IMR-90 (cell line): ENCODE measurements around the gene RAD51B. TPM values are rescaled to one million over a fixed set of nuclear protein-coding genes. Genes with fewer than 3 reads are reported as not detected.

Experiments used
- ATAC-seq: fragments of 200-7000 bp; cut with Tn5 transposase; 2 replicates; pipeline ENCODE4 v1.9.1; 2020; ENCODE audit warnings: low read depth, mild to moderate bottlenecking, moderate library complexity
- BruUV-seq: library from RNA; stranded (reverse); fragments of 400-500 nt; replicated peaks from 2 replicates; lab custom pipeline; 2021; lab: Mats Ljungman, UMichigan
- CTCF ChIA-PET: fragments of 300-600 bp; formaldehyde crosslinking; extraction: SDS; loops from one replicate; lab custom pipeline; 2021; ENCODE audit warnings: antibody characterized with exemption; lab: Yijun Ruan, JAX
- POLR2A ChIA-PET: fragments of 300-600 bp; sonication (Branson Sonifier 250); formaldehyde crosslinking; loops from one replicate; lab custom pipeline; 2022; ENCODE audit warnings: antibody characterized with exemption; ENCODE audit not compliant: unreplicated experiment; lab: Charles Lee
- DNase-seq: peaks from one replicate; pipeline ENCODE4 v3.0.0; 2013
- H2AFZ ChIP-seq: replicated peaks from 2 replicates; pipeline ENCODE3; 2013; ENCODE audit warnings: low read length, mild to moderate bottlenecking; ENCODE audit not compliant: poor library complexity
- H2AK5ac ChIP-seq: 2 replicates; pipeline ENCODE4 v1.6.1; 2013; ENCODE audit warnings: low read depth, low read length, inconsistent platforms
- H2AK9ac ChIP-seq: replicated peaks from 2 replicates; pipeline ENCODE3; 2013; ENCODE audit warnings: mild to moderate bottlenecking, low read depth, low read length, moderate library complexity; ENCODE audit not compliant: poor library complexity
- H2BK120ac ChIP-seq: 2 replicates; pipeline ENCODE4 v1.6.1; 2013; ENCODE audit warnings: low read depth, low read length, inconsistent platforms
- H2BK15ac ChIP-seq: 3 replicates; pipeline ENCODE4 v1.6.1; 2013; ENCODE audit warnings: low read depth, low read length, inconsistent platforms
- H2BK20ac ChIP-seq: 2 replicates; pipeline ENCODE4 v1.6.1; 2013; ENCODE audit warnings: low read depth, mild to moderate bottlenecking, inconsistent platforms, low read length, moderate library complexity
- H2BK5ac ChIP-seq: 2 replicates; pipeline ENCODE4 v1.6.1; 2013; ENCODE audit warnings: mild to moderate bottlenecking, low read depth, low read length, inconsistent platforms; ENCODE audit not compliant: poor library complexity, severe bottlenecking
- H3K14ac ChIP-seq: replicated peaks from 2 replicates; pipeline ENCODE4 v1.6.1; 2013; ENCODE audit warnings: low read depth, low read length, inconsistent platforms
- H3K18ac ChIP-seq: 2 replicates; pipeline ENCODE4 v1.6.1; 2013; ENCODE audit warnings: low read depth, low read length, control low read depth
- H3K23ac ChIP-seq: 2 replicates; pipeline ENCODE4 v1.6.1; 2013; ENCODE audit warnings: low read depth, low read length, inconsistent platforms
- H3K27ac ChIP-seq: 2 replicates; pipeline ENCODE4 v1.5.1; 2013; ENCODE audit warnings: mild to moderate bottlenecking, control low read depth, low read length; ENCODE audit not compliant: insufficient read depth
- H3K27me3 ChIP-seq: 2 replicates; pipeline ENCODE4 v1.6.1; 2013; ENCODE audit warnings: low read length; ENCODE audit not compliant: control insufficient read depth, insufficient read depth
- H3K36me3 ChIP-seq: 2 replicates; pipeline ENCODE4 v1.6.1; 2013; ENCODE audit warnings: low read length, mixed read lengths; ENCODE audit not compliant: control insufficient read depth, insufficient read depth
- H3K4ac ChIP-seq: 2 replicates; pipeline ENCODE4 v1.6.1; 2013; ENCODE audit warnings: low read depth, low read length, inconsistent platforms
- H3K4me1 ChIP-seq: 2 replicates; pipeline ENCODE4 v1.6.1; 2013; ENCODE audit warnings: low read length, mixed read lengths; ENCODE audit not compliant: control insufficient read depth, insufficient read depth
- H3K4me2 ChIP-seq: 2 replicates; pipeline ENCODE4 v1.6.1; 2013; ENCODE audit warnings: low read depth, mild to moderate bottlenecking, control low read depth, low read length, moderate library complexity
- H3K4me3 ChIP-seq: 2 replicates; pipeline ENCODE4 v1.5.1; 2013; ENCODE audit warnings: low read depth, mild to moderate bottlenecking, control low read depth, low read length, moderate library complexity; ENCODE audit not compliant: insufficient read depth
- H3K56ac ChIP-seq: 2 replicates; pipeline ENCODE4 v1.6.1; 2013; ENCODE audit warnings: low read length, inconsistent platforms; ENCODE audit not compliant: insufficient read depth; ENCODE audit errors: extremely low read depth
- H3K79me1 ChIP-seq, 2 experiments: 2 replicates each; pipeline ENCODE4 v1.6.1; 2013; ENCODE audit warnings: low read length in 2 of 2, inconsistent platforms in 1 of 2, low read depth in 1 of 2
- H3K9ac ChIP-seq: 2 replicates; pipeline ENCODE4 v1.6.1; 2013; ENCODE audit warnings: low read depth, low read length, control low read depth
- H3K9me1 ChIP-seq: 2 replicates; pipeline ENCODE4 v1.6.1; 2013; ENCODE audit warnings: low read length, inconsistent platforms; ENCODE audit not compliant: insufficient read depth
- H3K9me3 ChIP-seq: 2 replicates; pipeline ENCODE4 v1.6.1; 2013; ENCODE audit warnings: low read length; ENCODE audit not compliant: control insufficient read depth, insufficient read depth
- H4K20me1 ChIP-seq: 2 replicates; pipeline ENCODE4 v1.6.1; 2013; ENCODE audit warnings: low read length, inconsistent platforms; ENCODE audit not compliant: insufficient read depth
- H4K5ac ChIP-seq: 2 replicates; pipeline ENCODE4 v1.6.1; 2013; ENCODE audit warnings: mild to moderate bottlenecking, low read depth, low read length, control low read depth
- H4K8ac ChIP-seq, 2 experiments: 2 replicates each; pipeline ENCODE4 v1.6.1; 2013; ENCODE audit warnings: low read depth in 2 of 2, low read length in 2 of 2, control low read depth in 1 of 2, inconsistent platforms in 1 of 2
- H4K91ac ChIP-seq: 2 replicates; pipeline ENCODE4 v1.6.1; 2013; ENCODE audit warnings: low read depth, low read length, inconsistent platforms; ENCODE audit not compliant: insufficient read depth
- CEBPB ChIP-seq: IDR thresholded peaks from 2 replicates; pipeline ENCODE4 v1.6.1; 2012; ENCODE audit warnings: low read depth, low read length, improper control_type of control experiment
- CHD1 ChIP-seq: IDR thresholded peaks from 2 replicates; pipeline ENCODE4 v1.6.1; 2012; ENCODE audit warnings: low read depth, low read length, improper control_type of control experiment
- FOS ChIP-seq: fragments of 150-350 bp; IDR thresholded peaks from 2 replicates; pipeline ENCODE4 v1.6.1; 2016; ENCODE audit warnings: low read depth, low read length
- MAFK ChIP-seq: IDR thresholded peaks from 2 replicates; pipeline ENCODE4 v1.6.1; 2012; ENCODE audit warnings: low read depth, low read length, improper control_type of control experiment
- MAZ ChIP-seq: IDR thresholded peaks from 2 replicates; pipeline ENCODE4 v1.6.1; 2012; ENCODE audit warnings: low read depth, mild to moderate bottlenecking, low read length, improper control_type of control experiment, moderate library complexity, borderline replicate concordance
- MXI1 ChIP-seq: IDR thresholded peaks from 2 replicates; pipeline ENCODE4 v1.6.1; 2012; ENCODE audit warnings: low read depth, mild to moderate bottlenecking, low read length, moderate library complexity, borderline replicate concordance
- NFE2L2 ChIP-seq: fragments of 150-350 bp; IDR thresholded peaks from 2 replicates; pipeline ENCODE4 v1.6.1; 2016; ENCODE audit warnings: low read depth, mild to moderate bottlenecking, low read length
- POLR2A ChIP-seq: IDR thresholded peaks from 2 replicates; pipeline ENCODE4 v1.6.1; 2012; ENCODE audit warnings: mild to moderate bottlenecking, low read depth, low read length
- RCOR1 ChIP-seq: IDR thresholded peaks from 2 replicates; pipeline ENCODE4 v1.6.1; 2012; ENCODE audit warnings: mild to moderate bottlenecking, low read length, improper control_type of control experiment; ENCODE audit not compliant: insufficient replicate concordance
- RFX5 ChIP-seq: IDR thresholded peaks from 2 replicates; pipeline ENCODE4 v1.8.0; 2012; ENCODE audit warnings: low read depth, mild to moderate bottlenecking, low read length, moderate library complexity
- SMC3 ChIP-seq: fragments of 150-350 bp; IDR thresholded peaks from 2 replicates; pipeline ENCODE4 v1.6.1; 2016; ENCODE audit warnings: low read depth, mild to moderate bottlenecking, antibody characterized with exemption, low read length, moderate library complexity
- WGBS, 2 experiments: methylation state at CpG; one replicate each; pipeline versions ENCODE4 v1.1.5 to v1.1.7; 2013; ENCODE audit warnings: missing lambda C conversion rate in 2 of 2; ENCODE audit not compliant: insufficient read length in 1 of 2; ENCODE audit errors: extremely low coverage in 2 of 2; 5-methylcytosine and 5-hydroxymethylcytosine counted together
- dilution Hi-C: fragments of 300-500 bp; cut with HindIII; formaldehyde crosslinking; loops from one replicate; pipeline ENCODE4 v1.14.3; 2018; ENCODE audit warnings: low sequenced_read_pairs; ENCODE audit not compliant: unreplicated experiment
- in situ Hi-C: fragments of 300-500 bp; cut with MboI; formaldehyde crosslinking; loops from 3 replicates; pipeline ENCODE4 v1.14.3; 2019; ENCODE audit warnings: low sequenced_read_pairs, inconsistent platforms, mixed read lengths
- intact Hi-C: fragments of 100-400 bp; cut with micrococcal nuclease; formaldehyde crosslinking; loops from 2 replicates; pipeline ENCODE4 v1.10.0; 2022
- polyA plus RNA-seq, 3 experiments: library from polyadenylated mRNA; depleted of rRNA; stranded (reverse); fragments of >200 nt; gene quantifications; 2 replicates each; pipeline ENCODE4 v1.2.3, GENCODE V29; 2012; ENCODE audit warnings: low replicate concordance in 1 of 3
- total RNA-seq: library from RNA; depleted of rRNA; stranded (reverse); fragments of >200 nt; gene quantifications from 2 replicates; pipeline ENCODE4 v1.2.3, GENCODE V29; 2012
- TF ChIP-seq, protein P1 (sequence below): fragments of 150-350 bp; IDR thresholded peaks from 2 replicates; pipeline ENCODE4 v1.6.1; 2017; ENCODE audit warnings: mild to moderate bottlenecking, antibody characterized with exemption, low read length, low read depth

The RAD51B gene
- total and polyA plus RNA-seq, 2 of the 4 experiments (the other 2 are of a cell fraction): 5.1 to 18.8 TPM

DNA sequence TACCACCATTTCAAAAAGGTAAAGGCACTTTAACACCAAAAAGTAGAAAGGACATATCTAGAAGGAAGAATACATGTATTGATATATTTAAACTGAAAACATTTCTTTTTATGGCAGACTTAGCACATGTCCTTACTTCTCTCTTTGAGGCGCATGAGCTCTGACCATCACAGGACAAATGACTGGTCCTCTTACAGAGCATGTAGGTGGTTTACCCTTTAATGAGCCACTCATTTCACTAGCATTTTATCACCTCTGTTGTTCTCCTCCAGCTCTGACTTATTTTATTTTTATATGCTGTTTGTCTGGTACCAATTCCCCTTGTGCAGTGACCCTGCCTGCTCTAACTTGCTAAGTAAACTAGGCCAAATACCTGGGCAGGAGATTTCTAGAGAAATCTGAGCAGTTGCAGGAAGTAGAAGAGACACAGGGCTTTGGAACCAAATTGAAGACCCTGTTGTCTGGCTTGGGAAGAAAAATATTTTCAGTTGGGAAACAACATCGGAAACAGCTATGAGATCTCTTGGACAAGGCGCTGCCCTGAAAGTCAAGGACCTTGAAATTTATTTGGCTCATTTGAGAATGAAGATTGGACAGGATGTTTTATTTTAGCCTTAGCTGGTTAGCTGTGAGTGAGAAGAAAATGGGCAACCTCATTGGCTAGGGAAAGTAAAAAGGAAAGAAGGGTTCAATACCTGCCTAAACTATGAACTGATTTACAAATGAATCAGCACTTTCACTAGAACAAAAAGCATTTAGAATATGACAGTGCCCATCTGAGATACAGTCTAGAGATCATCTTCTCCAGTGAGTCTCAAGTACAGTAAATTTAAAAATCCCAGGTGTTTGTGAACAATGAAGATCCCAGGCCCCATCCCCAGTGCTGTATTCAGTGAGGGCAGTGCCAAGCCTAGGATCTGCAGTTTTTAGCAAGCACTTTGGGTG lies 598.9 kb downstream of the RAD51B start:
- Histone ChIP-seq H4K20me1 (no peaks in the 10 kb centered on the region), H3K36me3 (no peaks in the 10 kb centered on the region), H2BK20ac (no peak overlapping the region), H3K14ac (no peak overlapping the region), H3K4me2 (no peak overlapping the region), H3K56ac (no peak overlapping the region), H4K91ac (no peak overlapping the region), H3K27ac (no peak overlapping the region), H3K79me1 (no peaks in the 10 kb centered on the region), H2BK15ac (no peak overlapping the region), H3K9me3 (no peaks in the 10 kb centered on the region), H2BK5ac (no peak overlapping the region), H3K4ac (no peak overlapping the region), H2AFZ (no peak overlapping the region), H4K8ac (no peak overlapping the region), H3K18ac (no peak overlapping the region), H2AK9ac (no peak overlapping the region), H3K27me3 (no peaks in the 10 kb centered on the region), H3K9me1 (no peaks in the 10 kb centered on the region), H3K9ac (no peak overlapping the region), H3K4me3 (no peak overlapping the region), H2AK5ac (no peak overlapping the region), H3K23ac (no peak overlapping the region), H2BK120ac (no peak overlapping the region), H3K4me1 (no peaks in the 10 kb centered on the region; the same call in 1 of the 2 replicates), H4K5ac (no peak overlapping the region)
- ATAC-seq: no peak
- dilution Hi-C loops: no loop called here
- DNase-seq: no peak
- in situ Hi-C loops: no loop called here
- intact Hi-C loops: no loop called here
- no peak for TF ChIP-seq FOS
- TF ChIP-seq NFE2L2: no peak
- TF ChIP-seq POLR2A: no peak
- no peak for TF ChIP-seq MAFK
- TF ChIP-seq MXI1: no peak
- no peak for TF ChIP-seq SMC3
- TF ChIP-seq CEBPB: no peak
- TF ChIP-seq CHD1: no peak
- no peak for TF ChIP-seq RFX5
- TF ChIP-seq, protein P1, sequence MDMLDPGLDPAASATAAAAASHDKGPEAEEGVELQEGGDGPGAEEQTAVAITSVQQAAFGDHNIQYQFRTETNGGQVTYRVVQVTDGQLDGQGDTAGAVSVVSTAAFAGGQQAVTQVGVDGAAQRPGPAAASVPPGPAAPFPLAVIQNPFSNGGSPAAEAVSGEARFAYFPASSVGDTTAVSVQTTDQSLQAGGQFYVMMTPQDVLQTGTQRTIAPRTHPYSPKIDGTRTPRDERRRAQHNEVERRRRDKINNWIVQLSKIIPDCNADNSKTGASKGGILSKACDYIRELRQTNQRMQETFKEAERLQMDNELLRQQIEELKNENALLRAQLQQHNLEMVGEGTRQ: no peak
- no peak for TF ChIP-seq MAZ
- no peak for TF ChIP-seq RCOR1
- 89% methylated on average over 2 of the region's 3 CpGs; no CpG with 5 or more reads in 1 of the 2 experiments for WGBS, 2 experiments
- CTCF ChIA-PET: no interaction called here
- POLR2A ChIA-PET: no interaction called here
- BruUV-seq: no TSS peak
